A549 (cell line): ENCODE results near the gene KRTAP10-7.

Experiments
- BHLHE40 ChIP-seq: IDR thresholded peaks from 2 replicates; pipeline ENCODE4 v1.6.1; 2012; ENCODE audit warnings: low read depth, low read length, inconsistent platforms
- CBX8 ChIP-seq: fragments of 200-600 bp; sonication (generic); IDR thresholded peaks from 2 replicates; pipeline ENCODE4 v1.6.1; 2016
- CTCF ChIP-seq: fragments of >200 bp; sonication (Bioruptor Twin); formaldehyde crosslinking; IDR thresholded peaks from 3 replicates; pipeline ENCODE4 v1.5.1; 2016
- JUNB ChIP-seq: fragments of >200 bp; sonication (Bioruptor Twin); formaldehyde crosslinking; IDR thresholded peaks from 2 replicates; pipeline ENCODE4 v1.6.1; 2016
- MAFK ChIP-seq: fragments of 450-650 bp; IDR thresholded peaks from 2 replicates; pipeline ENCODE4 v1.6.1; 2014; ENCODE audit not compliant: partially characterized antibody
- MAX ChIP-seq: IDR thresholded peaks from 2 replicates; pipeline ENCODE4 v1.6.1; 2012
- MYC ChIP-seq: IDR thresholded peaks from 2 replicates; pipeline ENCODE4 v1.6.1; 2012; ENCODE audit warnings: mild to moderate bottlenecking, inconsistent platforms, low read length, improper control_type of control experiment, borderline replicate concordance
- POLR2A ChIP-seq: IDR thresholded peaks from 2 replicates; pipeline ENCODE4 v1.6.1; 2012; ENCODE audit warnings: mild to moderate bottlenecking, low read length
- RCOR1 ChIP-seq: fragments of 150-350 bp; IDR thresholded peaks from 2 replicates; pipeline ENCODE4 v1.6.1; 2014; ENCODE audit warnings: antibody characterized with exemption, low read length, low read depth
- REST ChIP-seq: fragments of 200-600 bp; sonication (generic); IDR thresholded peaks from 2 replicates; pipeline ENCODE4 v1.6.1; 2016; ENCODE audit warnings: antibody characterized with exemption, mild to moderate bottlenecking, moderate library complexity
- SMC3 ChIP-seq: fragments of >200 bp; sonication (Bioruptor Twin); formaldehyde crosslinking; IDR thresholded peaks from 3 replicates; pipeline ENCODE4 v1.6.1; 2018; ENCODE audit warnings: inconsistent platforms
- USF2 ChIP-seq: fragments of 450-650 bp; IDR thresholded peaks from 2 replicates; pipeline ENCODE4 v1.6.1; 2014; ENCODE audit warnings: antibody characterized with exemption

GRCh38 chr21:44599264-44600029 lies 950 bp upstream of the KRTAP10-7 start:
- no peak for TF ChIP-seq SMC3
- no peak for TF ChIP-seq CTCF
- no peak for TF ChIP-seq CBX8
- no peak for TF ChIP-seq MAX
- TF ChIP-seq POLR2A, result no peak
- no peak for TF ChIP-seq MAFK
- TF ChIP-seq BHLHE40, result no peak
- TF ChIP-seq REST, result no peak
- no peak for TF ChIP-seq RCOR1
- no peak for TF ChIP-seq MYC
- no peak for TF ChIP-seq JUNB
- no peak for TF ChIP-seq USF2
